DOHH2 (cell line): ENCODE results near the gene GNPAT.

Experiments used
- EZH2phosphoT487 ChIP-seq: fragments of 200-600 bp; sonication (generic); IDR thresholded peaks from 2 replicates; pipeline ENCODE4 v1.6.1; 2017; ENCODE audit warnings: borderline replicate concordance, mild to moderate bottlenecking, antibody characterized with exemption, low read length, moderate library complexity, mixed read lengths
- TF ChIP-seq, protein P1 (sequence below): fragments of 200-600 bp; sonication (generic); IDR thresholded peaks from one replicate; pipeline ENCODE4 v1.5.1; 2014; ENCODE audit warnings: antibody characterized with exemption, mild to moderate bottlenecking, low read depth, low read length; ENCODE audit not compliant: poor library complexity, severe bottlenecking

DNA sequence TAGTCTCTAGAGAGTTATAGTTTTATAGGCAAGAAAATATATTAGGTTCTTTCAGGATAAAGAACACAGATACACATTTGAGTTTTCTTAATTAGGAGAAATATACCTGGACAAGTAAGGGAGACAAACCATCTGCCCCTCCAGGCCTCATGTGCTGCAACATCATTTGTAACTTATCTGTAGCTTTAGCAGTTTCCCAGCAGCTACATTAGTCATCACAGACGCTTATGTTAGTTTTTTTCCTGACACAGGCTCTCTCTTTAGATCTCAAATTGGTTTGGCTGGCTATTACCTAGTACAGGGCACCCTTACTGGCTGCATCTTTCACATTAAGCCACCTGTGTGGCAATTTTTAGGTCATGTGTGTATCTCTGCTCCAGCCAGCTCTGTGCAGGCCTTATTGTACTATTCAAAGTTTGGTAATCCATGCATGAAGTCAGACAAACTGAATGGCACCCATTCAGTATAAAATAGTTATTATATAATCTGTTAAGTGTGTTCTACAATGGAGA, 25.9 kb downstream of the GNPAT start:
- TF ChIP-seq, protein P1, sequence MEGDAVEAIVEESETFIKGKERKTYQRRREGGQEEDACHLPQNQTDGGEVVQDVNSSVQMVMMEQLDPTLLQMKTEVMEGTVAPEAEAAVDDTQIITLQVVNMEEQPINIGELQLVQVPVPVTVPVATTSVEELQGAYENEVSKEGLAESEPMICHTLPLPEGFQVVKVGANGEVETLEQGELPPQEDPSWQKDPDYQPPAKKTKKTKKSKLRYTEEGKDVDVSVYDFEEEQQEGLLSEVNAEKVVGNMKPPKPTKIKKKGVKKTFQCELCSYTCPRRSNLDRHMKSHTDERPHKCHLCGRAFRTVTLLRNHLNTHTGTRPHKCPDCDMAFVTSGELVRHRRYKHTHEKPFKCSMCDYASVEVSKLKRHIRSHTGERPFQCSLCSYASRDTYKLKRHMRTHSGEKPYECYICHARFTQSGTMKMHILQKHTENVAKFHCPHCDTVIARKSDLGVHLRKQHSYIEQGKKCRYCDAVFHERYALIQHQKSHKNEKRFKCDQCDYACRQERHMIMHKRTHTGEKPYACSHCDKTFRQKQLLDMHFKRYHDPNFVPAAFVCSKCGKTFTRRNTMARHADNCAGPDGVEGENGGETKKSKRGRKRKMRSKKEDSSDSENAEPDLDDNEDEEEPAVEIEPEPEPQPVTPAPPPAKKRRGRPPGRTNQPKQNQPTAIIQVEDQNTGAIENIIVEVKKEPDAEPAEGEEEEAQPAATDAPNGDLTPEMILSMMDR, result no peak
- TF ChIP-seq EZH2phosphoT487, result no peak
